Measurements from ENCODE around the gene MON2.

DNA sequence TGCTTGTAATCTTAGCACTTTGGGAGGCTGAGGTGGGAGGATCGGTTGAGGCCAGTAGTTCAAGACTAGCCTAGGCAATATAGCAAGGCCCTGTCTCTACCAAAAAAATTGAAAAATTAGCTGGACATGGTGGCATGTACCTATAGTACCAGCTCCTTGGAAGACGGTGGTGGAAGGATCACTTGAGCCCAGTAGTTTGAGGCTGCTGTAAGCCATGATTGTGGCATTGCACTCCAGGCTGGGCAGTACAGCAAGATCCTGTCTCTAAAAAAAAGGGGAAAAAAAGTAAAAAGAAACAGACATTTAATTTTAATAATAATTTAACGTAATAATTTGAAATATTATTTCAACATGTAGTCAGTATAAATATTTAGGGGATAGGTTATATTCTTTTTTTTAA, 16.1 kb downstream of the MON2 start:
- TF ChIP-seq, protein P1, sequence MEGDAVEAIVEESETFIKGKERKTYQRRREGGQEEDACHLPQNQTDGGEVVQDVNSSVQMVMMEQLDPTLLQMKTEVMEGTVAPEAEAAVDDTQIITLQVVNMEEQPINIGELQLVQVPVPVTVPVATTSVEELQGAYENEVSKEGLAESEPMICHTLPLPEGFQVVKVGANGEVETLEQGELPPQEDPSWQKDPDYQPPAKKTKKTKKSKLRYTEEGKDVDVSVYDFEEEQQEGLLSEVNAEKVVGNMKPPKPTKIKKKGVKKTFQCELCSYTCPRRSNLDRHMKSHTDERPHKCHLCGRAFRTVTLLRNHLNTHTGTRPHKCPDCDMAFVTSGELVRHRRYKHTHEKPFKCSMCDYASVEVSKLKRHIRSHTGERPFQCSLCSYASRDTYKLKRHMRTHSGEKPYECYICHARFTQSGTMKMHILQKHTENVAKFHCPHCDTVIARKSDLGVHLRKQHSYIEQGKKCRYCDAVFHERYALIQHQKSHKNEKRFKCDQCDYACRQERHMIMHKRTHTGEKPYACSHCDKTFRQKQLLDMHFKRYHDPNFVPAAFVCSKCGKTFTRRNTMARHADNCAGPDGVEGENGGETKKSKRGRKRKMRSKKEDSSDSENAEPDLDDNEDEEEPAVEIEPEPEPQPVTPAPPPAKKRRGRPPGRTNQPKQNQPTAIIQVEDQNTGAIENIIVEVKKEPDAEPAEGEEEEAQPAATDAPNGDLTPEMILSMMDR (IDR thresholded peaks at IDR 0.05): no peak
- TF ChIP-seq POLR2A (IDR thresholded peaks at IDR 0.05): no peak

Measured in lower leg skin (tissue), 3 donors.